HG03342 (cell line): Measurements from ENCODE around the gene EMC10.
"Not testable (repeated sequence)": the region's sequence is repeated elsewhere in the genome, so short reads cannot be mapped to it uniquely, and the experiment has no call there.

Experiments used
- ATAC-seq: cut with Tn5 transposase; IDR thresholded peaks from one replicate; pipeline ENCODE4 v1.9.1; 2021; ENCODE audit warnings: mild to moderate bottlenecking, moderate library complexity; ENCODE audit not compliant: unreplicated experiment

The EMC10 gene

DNA sequence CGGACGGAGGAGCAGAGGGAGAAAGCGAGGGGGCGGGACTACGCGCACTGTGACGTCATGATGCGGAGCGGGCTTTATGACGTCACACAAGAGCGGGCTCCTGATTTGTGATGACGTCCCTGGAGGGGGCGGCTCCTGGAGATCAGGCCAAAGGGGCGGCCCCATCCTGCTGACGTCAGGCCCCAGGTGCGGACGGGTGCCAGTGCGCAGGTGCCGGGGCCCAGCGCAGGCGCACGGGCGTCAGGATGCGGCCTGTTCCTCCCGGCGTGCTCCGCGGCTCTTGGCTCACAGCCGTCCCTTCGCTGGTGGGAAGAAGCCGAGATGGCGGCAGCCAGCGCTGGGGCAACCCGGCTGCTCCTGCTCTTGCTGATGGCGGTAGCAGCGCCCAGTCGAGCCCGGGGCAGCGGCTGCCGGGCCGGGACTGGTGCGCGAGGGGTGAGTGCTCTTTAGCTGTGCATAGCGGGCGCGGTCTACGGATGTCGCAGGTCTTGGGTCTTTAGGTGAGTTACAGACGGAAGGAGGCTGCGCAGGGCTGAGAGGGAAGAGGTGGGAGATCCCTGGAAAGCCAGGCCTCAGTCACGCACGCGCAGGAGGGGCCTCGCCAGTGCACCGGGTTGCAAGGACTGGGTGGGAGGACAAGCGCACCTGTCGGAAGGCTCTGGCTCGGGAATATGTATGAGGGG is at the start of gene EMC10, which contains the start of gene GARIN5A:
Gene EMC10 (plus strand): TSS at position 284 of the 683 bp plus-strand sequence. CDS start 38 bp downstream, at position 322.
Gene GARIN5A (minus strand): TSS at position 625 of the 683 bp plus-strand sequence. CDS start 460 bp downstream, at position 165.
- ATAC-seq, result peak; percentile 76

DNA sequence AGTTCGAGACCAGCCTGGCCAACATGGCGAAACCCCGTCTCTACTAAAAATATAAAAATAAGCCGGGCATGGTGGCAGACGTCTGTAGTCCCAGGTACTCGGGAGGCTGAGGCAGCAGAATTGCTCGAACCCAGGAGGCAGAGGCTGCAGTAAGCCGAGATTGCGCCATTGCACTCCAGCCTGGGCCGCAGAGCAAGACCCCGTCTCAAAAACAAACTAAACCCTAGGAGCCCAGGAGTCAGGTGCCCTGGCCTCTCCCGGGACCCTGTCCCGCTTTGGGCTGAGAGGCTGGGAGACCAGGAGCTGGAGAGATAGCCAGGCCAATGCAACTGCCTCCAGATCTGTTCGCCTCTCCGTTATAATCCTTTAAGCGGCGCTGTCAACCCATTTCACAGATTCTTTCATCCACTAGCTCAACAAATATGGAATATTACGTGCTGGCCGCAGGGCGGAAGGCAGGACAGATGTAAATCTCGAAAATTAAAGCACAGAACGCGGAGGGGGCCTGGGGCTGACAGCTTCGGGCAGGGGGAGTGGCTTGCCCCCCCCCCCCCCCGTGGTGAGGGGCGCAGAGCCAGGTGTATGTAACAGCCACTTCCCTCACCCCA is 48.9 kb upstream of the EMC10 start:
- no peak for ATAC-seq

DNA sequence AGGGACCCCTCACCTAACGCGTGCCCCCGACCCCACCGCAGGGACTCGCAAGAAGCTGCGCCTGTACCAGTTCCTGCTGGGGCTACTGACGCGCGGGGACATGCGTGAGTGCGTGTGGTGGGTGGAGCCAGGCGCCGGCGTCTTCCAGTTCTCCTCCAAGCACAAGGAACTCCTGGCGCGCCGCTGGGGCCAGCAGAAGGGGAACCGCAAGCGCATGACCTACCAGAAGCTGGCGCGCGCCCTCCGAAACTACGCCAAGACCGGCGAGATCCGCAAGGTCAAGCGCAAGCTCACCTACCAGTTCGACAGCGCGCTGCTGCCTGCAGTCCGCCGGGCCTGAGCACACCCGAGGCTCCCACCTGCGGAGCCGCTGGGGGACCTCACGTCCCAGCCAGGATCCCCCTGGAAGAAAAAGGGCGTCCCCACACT is 48.3 kb upstream of the EMC10 start:
- no peak for ATAC-seq

DNA sequence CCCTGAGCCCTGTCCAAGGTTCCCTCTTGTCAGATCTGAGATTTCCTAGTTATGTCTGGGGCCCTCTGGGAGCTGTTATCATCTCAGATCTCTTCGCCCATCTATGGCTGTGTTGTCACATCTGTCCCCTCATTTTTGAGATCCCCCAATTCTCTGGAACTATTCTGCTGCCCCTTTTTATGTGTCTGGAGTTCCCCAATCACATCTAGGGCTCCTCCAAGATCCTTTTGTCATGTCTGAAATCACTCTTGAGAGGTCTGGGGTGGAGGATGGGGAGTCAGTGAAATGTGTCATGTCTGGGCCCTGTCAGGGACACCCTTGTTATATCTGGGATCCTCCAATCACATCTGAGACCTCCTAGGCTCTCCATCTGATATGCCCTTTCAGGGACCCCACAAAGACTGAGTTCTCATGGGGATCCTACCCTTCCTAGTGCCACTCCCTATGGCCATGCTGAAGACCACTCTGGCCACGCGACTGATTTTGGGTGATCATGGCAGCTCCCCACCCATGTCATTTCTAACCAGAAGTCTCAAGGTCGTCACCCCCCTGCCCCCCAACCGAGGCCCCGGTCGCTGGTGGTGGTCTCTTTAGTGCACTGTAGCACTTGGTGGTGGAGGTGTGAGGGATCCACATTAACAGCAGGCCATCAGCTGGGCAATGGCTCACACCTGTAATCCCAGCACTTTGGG is 47.4 kb upstream of the EMC10 start:
- ATAC-seq, result no peak

DNA sequence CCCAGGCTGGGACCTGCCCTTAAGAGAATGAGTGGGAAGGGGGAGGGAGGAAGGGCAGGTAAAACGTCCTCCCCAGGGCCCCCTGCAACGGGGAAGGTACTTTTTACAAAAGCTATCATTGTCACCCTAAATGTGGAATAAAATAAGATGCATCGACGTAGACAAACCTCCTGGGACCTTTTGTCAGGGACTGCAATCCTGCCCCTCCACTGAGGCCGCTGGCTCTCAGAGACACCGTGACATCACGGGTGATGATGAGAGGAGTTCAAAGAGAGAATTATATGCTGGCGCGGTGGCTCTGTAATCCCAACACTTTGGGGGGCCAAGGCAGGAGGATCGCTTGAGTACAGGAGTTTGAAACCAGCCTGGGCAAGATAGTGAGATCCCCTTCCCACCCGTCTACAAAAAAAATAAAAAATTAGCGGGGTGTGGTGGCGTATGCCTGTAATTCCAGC is 45.4 kb upstream of the EMC10 start:
- no peak for ATAC-seq

DNA sequence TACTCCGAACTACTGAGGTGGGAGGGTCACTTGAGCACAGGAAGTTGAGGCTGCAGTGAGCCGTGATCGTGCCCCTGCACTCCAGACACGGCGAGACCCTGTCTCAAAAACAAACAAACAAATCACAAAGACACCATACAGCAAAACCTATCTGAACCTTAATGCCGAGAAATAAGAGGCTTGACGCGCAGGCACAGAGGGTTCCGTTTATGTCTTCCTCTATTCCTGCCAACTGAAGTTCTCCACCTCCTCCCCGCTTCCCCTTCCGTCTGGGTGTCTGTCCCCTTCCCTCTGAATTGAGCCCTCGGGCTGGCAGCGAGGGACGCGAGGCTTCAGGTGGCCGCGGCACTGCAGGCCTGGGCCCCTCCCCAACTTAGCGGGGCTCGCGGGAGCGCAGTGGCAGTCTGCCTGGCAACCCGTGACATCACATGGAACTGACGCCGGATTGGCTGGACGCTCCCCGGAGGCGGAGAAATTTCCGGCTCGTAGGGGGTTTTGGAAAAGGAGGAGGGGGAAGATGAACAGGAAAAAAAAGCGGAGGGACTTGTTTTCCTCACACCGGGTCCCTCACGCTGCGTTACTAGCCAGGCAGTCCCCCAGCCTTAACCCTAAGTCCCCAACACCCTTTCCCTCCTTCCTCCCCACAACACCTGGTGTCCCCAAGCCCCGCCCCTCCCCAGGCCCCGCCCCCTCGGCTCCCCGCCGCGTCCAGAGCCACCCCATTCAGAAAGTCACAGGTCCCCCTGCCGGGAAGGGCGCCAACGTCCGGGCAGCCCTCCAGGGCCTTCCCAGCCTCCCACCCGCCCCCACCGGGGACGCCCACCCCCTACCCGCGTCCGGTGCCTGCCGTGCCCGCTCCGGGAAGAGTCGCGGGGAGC is 44.7 kb upstream of the EMC10 start:
- peak; percentile 68 for ATAC-seq

DNA sequence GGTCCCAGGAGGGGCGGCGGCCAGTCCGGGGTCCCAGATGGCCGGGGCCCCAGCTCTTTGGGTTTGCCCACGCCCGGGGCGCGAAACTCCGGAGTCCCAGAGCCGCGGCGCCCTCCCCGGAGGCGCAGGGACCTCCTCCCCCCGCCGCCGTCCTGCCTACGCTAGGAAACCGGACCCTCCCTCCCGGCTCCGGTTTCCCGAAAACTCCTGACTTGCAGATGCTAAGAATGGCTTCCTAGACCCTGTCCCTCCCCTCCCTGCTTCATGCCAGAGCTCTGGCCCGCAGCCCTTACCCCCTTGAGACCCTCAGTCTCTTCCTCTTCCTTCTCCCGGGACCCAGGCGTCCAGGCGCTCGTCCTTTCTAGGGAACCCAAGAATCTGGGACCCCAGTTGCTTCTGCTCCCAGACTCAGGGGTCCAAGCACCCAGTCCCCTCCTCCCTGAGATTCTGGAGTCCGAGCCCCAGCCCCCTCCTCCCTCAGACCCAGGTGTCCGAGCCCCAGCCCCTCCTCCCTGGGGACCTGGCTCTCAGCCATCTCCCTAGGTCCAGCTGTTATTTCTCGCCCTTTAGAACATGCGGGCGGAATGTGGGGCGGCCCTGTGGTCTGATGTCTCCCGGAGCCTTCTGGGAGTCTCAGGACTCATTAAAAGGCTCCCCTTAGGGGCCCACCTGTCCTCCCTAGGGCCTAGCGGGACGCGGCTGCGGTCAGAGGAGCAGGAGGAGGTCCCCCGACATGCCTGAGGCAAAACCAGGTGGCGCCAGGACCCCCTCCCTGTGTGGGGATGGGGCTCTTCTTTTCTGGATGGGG is 43.9 kb upstream of the EMC10 start, which contains the start of gene MYBPC2:
Gene MYBPC2 (plus strand): TSS at position 672 of the 808 bp plus-strand sequence. CDS start 62 bp downstream, at position 734.
- ATAC-seq, result peak; percentile 2

DNA sequence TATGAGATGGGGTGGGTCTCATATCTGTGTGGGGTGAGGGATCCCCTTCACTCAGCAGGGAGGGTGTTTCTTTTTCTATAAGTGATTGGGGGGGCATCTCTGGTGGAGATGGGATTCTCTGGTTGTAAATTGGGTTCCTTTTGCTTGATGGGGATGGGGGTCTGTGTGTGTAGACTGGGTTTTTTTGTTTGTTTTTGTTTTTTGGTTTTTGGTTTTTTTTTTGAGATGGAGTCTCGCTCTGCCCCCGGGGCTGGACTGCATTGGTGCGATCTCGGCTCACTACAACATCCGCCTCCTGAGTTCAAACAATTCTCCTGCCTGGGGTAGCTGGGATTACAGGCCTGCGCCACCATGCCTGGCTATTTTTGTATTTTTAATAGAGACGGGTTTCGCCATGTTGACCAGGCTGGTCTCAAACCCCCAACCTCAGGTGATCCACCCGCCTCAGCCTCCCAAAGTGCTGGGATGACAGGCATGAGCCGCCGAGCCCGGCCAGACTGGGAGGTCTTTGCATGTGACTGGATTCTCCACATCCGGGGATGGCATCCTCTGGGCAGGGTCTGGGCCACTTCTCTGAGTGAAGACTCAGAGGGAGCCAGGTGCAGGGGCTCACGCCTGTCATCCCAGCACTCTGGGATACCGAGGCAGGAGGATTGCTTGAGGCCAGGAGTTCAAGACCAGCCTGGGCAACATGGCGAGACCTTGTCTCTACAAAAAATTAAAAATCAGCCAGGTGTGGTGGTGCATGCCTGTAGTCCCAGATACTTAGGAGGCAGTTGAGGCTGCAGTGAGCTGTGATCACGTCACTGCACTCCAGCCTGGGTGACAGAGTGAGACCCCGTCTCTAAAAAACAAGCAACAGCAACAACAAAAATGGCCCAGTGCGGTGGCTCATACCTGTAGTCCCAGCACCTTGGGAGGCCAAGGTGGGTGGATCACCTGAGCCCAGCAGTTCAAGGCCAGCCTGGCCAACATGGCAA is 42.8 kb upstream of the EMC10 start:
- ATAC-seq, result no peak

DNA sequence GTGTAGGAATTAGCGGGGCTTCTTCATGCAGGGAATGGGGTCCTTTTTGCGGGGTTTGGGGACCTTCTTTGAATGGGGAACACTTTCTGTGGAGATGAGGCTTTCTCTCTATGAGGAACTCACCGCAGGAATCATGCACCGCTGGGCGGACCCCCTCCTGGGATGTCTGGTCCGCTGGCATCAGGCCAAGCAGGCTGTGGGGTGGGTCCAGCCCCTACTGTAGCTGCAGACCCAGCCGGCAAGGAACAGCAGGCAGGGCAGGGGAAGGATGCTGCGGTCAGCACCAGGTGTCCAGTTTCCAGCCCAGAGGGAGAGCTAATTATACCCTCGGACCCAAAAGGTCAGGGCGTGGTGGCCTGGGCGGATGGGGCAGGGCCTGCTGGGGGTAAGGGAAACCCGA is 41.8 kb upstream of the EMC10 start:
- no peak for ATAC-seq

DNA sequence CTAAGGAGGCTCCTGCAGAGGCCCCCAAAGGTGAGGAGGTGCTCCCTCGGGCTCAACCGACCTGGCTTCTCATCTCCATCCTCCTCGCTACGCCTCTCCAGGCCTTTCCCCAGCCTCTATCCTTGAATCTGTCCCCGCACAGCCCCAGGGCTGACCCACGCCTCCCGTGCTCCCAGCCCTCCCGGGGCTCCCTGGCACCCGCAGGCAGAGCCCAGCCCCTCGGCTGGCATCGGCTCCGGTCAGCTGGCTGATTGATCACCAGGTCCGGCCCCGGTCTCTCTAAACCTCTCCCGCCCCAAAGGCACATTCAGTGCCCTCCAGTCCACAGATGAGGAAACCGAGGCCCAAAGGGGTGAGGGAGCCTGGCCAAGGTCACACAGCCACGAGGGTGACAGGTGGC is 41.1 kb upstream of the EMC10 start:
- no peak for ATAC-seq

DNA sequence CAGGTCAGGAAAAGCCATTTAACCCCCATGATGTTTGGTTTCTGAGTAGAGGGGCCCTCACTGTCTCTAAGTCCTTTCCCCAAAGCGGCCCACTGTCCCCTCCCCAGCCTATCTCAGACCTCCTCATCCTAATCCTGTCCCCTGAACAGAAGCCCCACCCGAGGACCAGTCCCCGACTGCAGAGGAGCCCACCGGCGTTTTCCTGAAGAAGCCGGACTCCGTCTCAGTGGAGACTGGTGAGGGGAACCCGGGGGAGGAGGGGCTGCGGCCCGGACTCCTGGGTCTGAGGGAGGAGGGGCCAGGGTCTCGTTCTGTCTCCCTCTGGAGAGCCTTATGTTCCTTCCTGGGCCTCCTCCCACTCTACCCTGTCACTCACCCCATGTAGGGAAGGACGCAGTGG is 40.7 kb upstream of the EMC10 start:
- ATAC-seq, result no peak

DNA sequence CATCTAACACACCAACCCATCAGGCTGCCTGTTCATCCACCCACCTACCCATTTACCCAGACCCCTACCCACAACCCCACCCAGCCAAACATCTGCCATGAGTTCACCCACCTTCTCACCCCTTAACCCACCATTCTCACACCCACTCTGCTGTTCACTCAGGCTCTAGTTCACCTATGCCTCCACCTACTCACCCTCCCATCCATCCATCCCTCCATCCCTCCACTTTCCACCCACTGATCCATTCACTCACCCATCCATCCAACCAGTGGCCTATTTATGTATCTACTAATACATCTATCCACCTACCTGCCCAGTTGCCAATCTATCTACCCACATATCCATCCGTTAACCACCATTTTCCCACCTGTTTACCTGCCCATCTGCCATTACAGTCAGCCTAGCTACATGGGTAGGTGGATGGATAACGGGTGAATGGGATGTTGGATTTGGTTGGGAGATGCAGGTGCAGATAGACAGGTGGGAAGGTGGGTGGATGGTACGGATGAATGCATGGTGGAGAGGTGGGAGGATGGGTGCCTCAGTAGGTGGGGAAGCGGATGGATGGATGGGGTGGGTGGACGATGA is 38.4 kb upstream of the EMC10 start:
- no peak for ATAC-seq

DNA sequence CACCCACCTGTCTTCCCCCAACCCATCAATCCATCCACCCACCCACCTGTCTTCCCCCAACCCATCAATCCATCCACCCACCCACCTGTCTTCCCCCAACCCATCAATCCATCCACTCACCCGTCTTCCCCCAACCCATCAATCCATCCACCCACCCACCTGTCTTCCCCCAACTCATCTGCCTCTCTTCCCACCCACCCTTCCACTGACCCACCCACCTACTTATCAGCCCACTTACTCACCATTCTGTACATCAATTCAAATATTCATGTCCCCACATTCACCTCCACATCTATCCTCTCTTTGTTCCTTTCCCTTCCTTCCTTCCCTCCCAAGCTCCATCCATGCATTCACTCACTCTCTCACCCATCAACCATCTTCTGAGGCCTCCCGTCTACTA is 37.2 kb upstream of the EMC10 start:
- ATAC-seq, result not testable (repeated sequence)

DNA sequence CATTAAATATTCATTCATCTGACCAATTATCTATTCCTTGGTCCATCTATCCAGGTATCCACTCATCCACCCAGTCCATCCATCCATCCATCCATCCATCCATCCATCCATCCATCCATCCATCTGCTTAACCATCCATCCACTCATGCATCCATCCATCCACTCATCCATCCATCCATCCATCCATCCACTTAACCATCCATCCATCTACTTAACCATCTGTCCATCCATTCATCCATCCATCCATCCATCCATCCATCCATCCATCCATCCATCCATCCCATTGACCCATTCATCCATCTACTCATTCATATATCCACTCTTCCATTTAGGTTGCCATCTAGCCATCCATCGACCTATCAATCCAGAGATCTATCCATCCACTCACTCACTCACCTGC is 32.2 kb upstream of the EMC10 start:
- no peak for ATAC-seq

DNA sequence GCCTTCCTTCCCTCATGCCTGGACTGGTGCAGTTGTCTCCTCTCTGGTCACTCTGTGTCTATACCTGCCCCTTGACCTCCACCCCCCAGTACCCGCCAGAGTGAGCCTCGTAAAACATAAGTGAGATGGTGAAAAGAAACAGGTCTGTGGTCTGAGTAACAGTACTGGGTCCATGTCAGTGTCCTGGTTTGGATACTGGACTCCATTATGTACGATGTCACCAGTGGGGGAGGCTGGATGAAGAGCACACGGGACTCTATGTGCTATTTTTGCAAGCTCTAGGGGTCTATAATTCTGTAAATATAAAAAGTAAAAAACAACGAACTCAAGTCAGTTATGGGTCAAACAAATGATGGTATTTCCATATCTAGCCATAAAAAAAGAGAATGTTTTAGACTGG is 29.3 kb upstream of the EMC10 start:
- no peak for ATAC-seq

DNA sequence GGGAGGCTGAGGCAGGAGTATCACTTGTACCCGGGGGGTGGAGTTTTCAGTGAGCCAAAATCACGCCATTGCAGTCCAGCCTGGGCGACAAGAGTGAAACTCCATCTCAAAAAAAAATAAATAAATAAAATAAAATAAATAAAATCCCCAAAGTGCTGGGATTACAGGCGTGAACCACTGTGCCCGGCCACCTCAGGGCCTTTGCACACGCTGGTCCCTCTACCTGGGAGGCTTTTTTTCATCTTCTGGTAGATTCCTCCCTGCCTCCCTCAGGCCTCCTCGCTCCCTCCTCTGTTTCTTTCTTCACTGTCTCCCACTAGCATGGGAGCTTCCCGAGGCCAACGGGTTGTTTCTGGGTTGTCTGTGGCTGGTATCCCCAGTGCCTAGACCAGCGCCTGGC is 28.6 kb upstream of the EMC10 start:
- no peak for ATAC-seq

DNA sequence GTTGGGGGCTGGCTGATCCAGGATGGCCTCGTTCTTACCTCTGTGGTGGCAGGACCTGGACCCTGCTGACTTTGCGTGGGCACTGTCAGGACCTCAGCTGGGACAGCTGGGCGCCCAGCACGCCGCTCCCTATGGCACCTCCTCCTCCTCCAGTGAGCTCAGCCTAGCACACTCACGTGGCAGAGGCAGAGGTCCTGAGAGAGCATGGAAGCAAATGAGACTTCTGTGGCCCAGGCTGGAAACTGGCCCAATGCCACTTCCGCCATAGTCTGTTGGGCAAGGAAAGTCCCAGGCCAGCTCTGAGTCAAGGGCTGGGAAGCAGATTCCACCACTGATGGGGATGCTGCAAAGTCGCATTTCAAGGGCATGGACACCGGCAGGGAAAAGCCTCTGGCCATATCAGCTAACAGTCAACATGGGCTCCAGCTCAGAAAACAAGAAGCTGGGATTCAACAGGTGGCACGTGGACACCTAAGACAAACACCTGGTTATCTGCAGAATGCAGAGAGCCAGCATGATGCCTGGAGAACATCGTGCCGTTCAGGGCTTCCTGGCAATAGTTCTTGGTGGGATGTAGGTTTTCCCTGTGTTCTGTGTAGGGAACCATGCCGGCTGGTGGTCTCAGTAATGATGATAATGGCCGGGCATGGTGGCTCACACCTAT is 26.9 kb upstream of the EMC10 start:
- ATAC-seq, result no peak
